Central memory CD8-positive, alpha-beta T cell (primary cell): ENCODE results near the gene UBLCP1.
"Not testable (repeated sequence)": the region's sequence is repeated elsewhere in the genome, so short reads cannot be mapped to it uniquely, and the experiment has no call there.

Experiments used
- ATAC-seq: fragments of 150-1000 bp; cut with Tn5 transposase; replicated peaks from 2 replicates; pipeline ENCODE4 v1.10.0; 2022; ENCODE audit warnings: mild to moderate bottlenecking, moderate FRiP score, moderate number of reproducible peaks; ENCODE audit not compliant: poor library complexity, severe bottlenecking; ENCODE audit errors: extremely low read depth
- DNase-seq, 2 donors: peaks; one replicate each; pipeline ENCODE4 v3.0.0; 2021; ENCODE audit warnings: low spot score in 2 of 2
- H3K27ac Mint-ChIP-seq: one replicate; pipeline ENCODE4 v1.8.0; 2022; ENCODE audit warnings: low read depth, mild to moderate bottlenecking, moderate library complexity, mixed read lengths
- H3K27me3 Mint-ChIP-seq: one replicate; pipeline ENCODE4 v1.8.0; 2022; ENCODE audit warnings: mixed read lengths
- H3K36me3 Mint-ChIP-seq: one replicate; pipeline ENCODE4 v1.8.0; 2022; ENCODE audit warnings: mild to moderate bottlenecking, moderate library complexity, mixed read lengths; ENCODE audit not compliant: insufficient read depth
- H3K4me1 Mint-ChIP-seq: one replicate; pipeline ENCODE4 v1.8.0; 2022; ENCODE audit warnings: mixed read lengths
- H3K4me3 Mint-ChIP-seq: one replicate; pipeline ENCODE4 v1.8.0; 2022; ENCODE audit warnings: mild to moderate bottlenecking, moderate library complexity, mixed read lengths
- H3K9me3 Mint-ChIP-seq: one replicate; pipeline ENCODE4 v1.8.0; 2022; ENCODE audit warnings: mixed read lengths

The UBLCP1 gene

GRCh38 chr5:159260212-159260611, 2.9 kb upstream of the UBLCP1 start:
- Mint-ChIP-seq H3K27me3 (peaks cover 21% of the 10 kb centered on the region), H3K27ac (peak overlapping the region; percentile 60), H3K36me3 (peaks cover 12% of the 10 kb centered on the region), H3K4me1 (peaks cover 33% of the 10 kb centered on the region), H3K4me3 (peak overlapping the region; percentile 56)
- not testable (repeated sequence) for DNase-seq, H3K9me3 Mint-ChIP-seq, ATAC-seq

GRCh38 chr5:159262472-159262858, 625 bp upstream of the UBLCP1 start:
- Mint-ChIP-seq H3K36me3 (peaks cover 12% of the 10 kb centered on the region), H3K27ac (peak overlapping the region; percentile 96), H3K4me1 (peaks cover 39% of the 10 kb centered on the region), H3K9me3 (no peaks in the 10 kb centered on the region), H3K4me3 (peak overlapping the region; percentile 90), H3K27me3 (no peaks in the 10 kb centered on the region)
- ATAC-seq (no peak), DNase-seq (no peak)

- DNase-seq (no peak), ATAC-seq (peak; percentile 26)
- Mint-ChIP-seq H3K36me3 (peaks cover 15% of the 10 kb centered on the region), H3K27me3 (no peaks in the 10 kb centered on the region), H3K9me3 (no peaks in the 10 kb centered on the region), H3K4me3 (peak overlapping the region; percentile 90), H3K4me1 (peaks cover 48% of the 10 kb centered on the region), H3K27ac (peak overlapping the region; percentile 96)
Measured at GRCh38 chr5:159263569-159263905, 447 bp downstream of the UBLCP1 start.

- H3K27me3 Mint-ChIP-seq, H3K27ac Mint-ChIP-seq, ATAC-seq, H3K4me3 Mint-ChIP-seq, DNase-seq, H3K9me3 Mint-ChIP-seq: not testable (repeated sequence)
- H3K36me3 Mint-ChIP-seq, result peaks cover 36% of the 10 kb centered on the region
- peaks cover 50% of the 10 kb centered on the region for H3K4me1 Mint-ChIP-seq
Measured at GRCh38 chr5:159266764-159267163, 3.7 kb downstream of the UBLCP1 start.

- no peaks in the 10 kb centered on the region for H3K27me3 Mint-ChIP-seq
- no peak for ATAC-seq
- H3K36me3 Mint-ChIP-seq, result peaks cover 39% of the 10 kb centered on the region
- peaks cover 27% of the 10 kb centered on the region for H3K4me1 Mint-ChIP-seq
- no peak for DNase-seq
- no peaks in the 10 kb centered on the region for H3K9me3 Mint-ChIP-seq
- H3K27ac Mint-ChIP-seq, result no peak overlapping the region
- H3K4me3 Mint-ChIP-seq, result no peak overlapping the region
Measured at GRCh38 chr5:159269723-159270122, 6.6 kb downstream of the UBLCP1 start.

- no peaks in the 10 kb centered on the region for H3K27me3 Mint-ChIP-seq
- H3K27ac Mint-ChIP-seq, result peak overlapping the region; percentile 41
- peaks cover 12% of the 10 kb centered on the region for H3K4me1 Mint-ChIP-seq
- H3K9me3 Mint-ChIP-seq, result no peaks in the 10 kb centered on the region
- ATAC-seq (no peak), DNase-seq (no peak)
- H3K4me3 Mint-ChIP-seq, result no peak overlapping the region
- H3K36me3 Mint-ChIP-seq, result peaks cover 54% of the 10 kb centered on the region
Measured at GRCh38 chr5:159273923-159274322, 10.8 kb downstream of the UBLCP1 start.

- H3K9me3 Mint-ChIP-seq, result no peaks in the 10 kb centered on the region
- no peak overlapping the region for H3K4me3 Mint-ChIP-seq
- ATAC-seq (no peak), DNase-seq (no peak)
- peaks cover 53% of the 10 kb centered on the region for H3K36me3 Mint-ChIP-seq
- peaks cover 10% of the 10 kb centered on the region for H3K4me1 Mint-ChIP-seq
- H3K27ac Mint-ChIP-seq, result no peak overlapping the region
- no peaks in the 10 kb centered on the region for H3K27me3 Mint-ChIP-seq
Measured at GRCh38 chr5:159274676-159275075, 11.6 kb downstream of the UBLCP1 start.

- H3K27ac Mint-ChIP-seq, result no peak overlapping the region
- no peak overlapping the region for H3K4me3 Mint-ChIP-seq
- ATAC-seq, result no peak
- H3K9me3 Mint-ChIP-seq, result no peaks in the 10 kb centered on the region
- no peak for DNase-seq
- H3K27me3 Mint-ChIP-seq, result no peaks in the 10 kb centered on the region
- H3K4me1 Mint-ChIP-seq, result no peaks in the 10 kb centered on the region
- peaks cover 8% of the 10 kb centered on the region for H3K36me3 Mint-ChIP-seq
Measured at GRCh38 chr5:159286420-159287035, 23.4 kb downstream of the UBLCP1 start.

GRCh38 chr5:159290741-159291140, 27.7 kb downstream of the UBLCP1 start:
- peaks cover 1% of the 10 kb centered on the region for H3K36me3 Mint-ChIP-seq

GRCh38 chr5:159294921-159295320, 31.8 kb downstream of the UBLCP1 start:
- H3K9me3 Mint-ChIP-seq, result peaks cover 6% of the 10 kb centered on the region
- no peak for DNase-seq
- H3K27ac Mint-ChIP-seq, result no peak overlapping the region
- H3K36me3 Mint-ChIP-seq, result peaks cover 1% of the 10 kb centered on the region
- H3K27me3 Mint-ChIP-seq, result no peaks in the 10 kb centered on the region
- no peak for ATAC-seq
- no peaks in the 10 kb centered on the region for H3K4me1 Mint-ChIP-seq
- H3K4me3 Mint-ChIP-seq, result no peak overlapping the region

More at GRCh38 chr5:159290741-159291140, 27.7 kb downstream of the UBLCP1 start:
- Mint-ChIP-seq H3K9me3 (no peaks in the 10 kb centered on the region), H3K27me3 (no peaks in the 10 kb centered on the region), H3K4me3 (no peak overlapping the region), H3K4me1 (no peaks in the 10 kb centered on the region), H3K27ac (no peak overlapping the region)
- no peak for DNase-seq
- no peak for ATAC-seq

GRCh38 chr5:159297300-159297699, 34.2 kb downstream of the UBLCP1 start:
- not testable (repeated sequence) for H3K27me3 Mint-ChIP-seq, H3K4me3 Mint-ChIP-seq, H3K36me3 Mint-ChIP-seq, H3K27ac Mint-ChIP-seq, ATAC-seq, H3K4me1 Mint-ChIP-seq, DNase-seq
- H3K9me3 Mint-ChIP-seq, result peaks cover 16% of the 10 kb centered on the region

- H3K4me3 Mint-ChIP-seq, result no peak overlapping the region
- ATAC-seq, result no peak
- no peak overlapping the region for H3K27ac Mint-ChIP-seq
- no peaks in the 10 kb centered on the region for H3K36me3 Mint-ChIP-seq
- DNase-seq, result no peak
- H3K4me1 Mint-ChIP-seq, result no peaks in the 10 kb centered on the region
- peaks cover 41% of the 10 kb centered on the region for H3K27me3 Mint-ChIP-seq
- peaks cover 24% of the 10 kb centered on the region for H3K9me3 Mint-ChIP-seq
Measured at GRCh38 chr5:159301466-159301865, 38.4 kb downstream of the UBLCP1 start.

GRCh38 chr5:159301929-159302860, 39.1 kb downstream of the UBLCP1 start:
- H3K4me1 Mint-ChIP-seq, H3K36me3 Mint-ChIP-seq, ATAC-seq, H3K4me3 Mint-ChIP-seq, DNase-seq, H3K27ac Mint-ChIP-seq: not testable (repeated sequence)
- Mint-ChIP-seq H3K9me3 (peaks cover 24% of the 10 kb centered on the region), H3K27me3 (peaks cover 45% of the 10 kb centered on the region)
